Tibial nerve (tissue), 4 donors: Measurements from ENCODE around the gene ANKS1A. TPM values are rescaled to one million over a fixed set of nuclear protein-coding genes. Genes with fewer than 3 reads are reported as not detected.
A peak's percentile ranks its signal among the peaks of the same experiment; 100 is the strongest.

Experiments used
- DNase-seq, 2 donors: peaks; one replicate each; pipeline ENCODE4 v3.0.0-alpha.2; 2019; ENCODE audit warnings: low spot score in 2 of 2
- H3K27ac ChIP-seq, 4 donors: fragments of 200-600 bp; sonication (generic) in 3 of 4; one replicate each; pipeline ENCODE4 v1.5.1; 2017 to 2019; ENCODE audit warnings: mild to moderate bottlenecking in 1 of 4
- H3K27me3 ChIP-seq, 2 donors: fragments of 200-600 bp; sonication (generic) in 1 of 2; one replicate each; pipeline versions ENCODE4 v1.5.1 to v1.6.0; 2017 to 2019
- H3K36me3 ChIP-seq, 3 donors: fragments of 200-600 bp; sonication (generic); one replicate each; pipeline ENCODE4 v1.5.1; 2018 to 2019
- H3K4me1 ChIP-seq, 4 donors: fragments of 200-600 bp; sonication (generic) in 3 of 4; one replicate each; pipeline ENCODE4 v1.5.1; 2017 to 2019
- H3K4me3 ChIP-seq, 4 donors: fragments of 200-600 bp; sonication (generic) in 3 of 4; one replicate each; pipeline ENCODE4 v1.5.1; 2017 to 2019; ENCODE audit warnings: mild to moderate bottlenecking in 1 of 4, moderate library complexity in 1 of 4
- H3K9me3 ChIP-seq, 4 donors: fragments of 200-600 bp; sonication (generic) in 3 of 4; one replicate each; pipeline ENCODE4 v1.5.1; 2017 to 2019
- CTCF ChIP-seq, 5 experiments: fragments of 200-600 bp in 3 of 5; fragments of 450-650 bp in 2 of 5; sonication (generic) in 3 of 5; IDR thresholded peaks; one replicate each; pipeline ENCODE4 v1.5.1; 2016 to 2019; ENCODE audit warnings: antibody characterized with exemption in 5 of 5, mild to moderate bottlenecking in 3 of 5, moderate library complexity in 2 of 5
- EP300 ChIP-seq, 2 donors: sonication (generic); formaldehyde crosslinking; IDR thresholded peaks; one replicate each; pipeline ENCODE4 v1.6.1; 2017; ENCODE audit warnings: antibody characterized with exemption in 2 of 2, mild to moderate bottlenecking in 1 of 2
- POLR2A ChIP-seq, 2 donors: fragments of 450-650 bp; IDR thresholded peaks; one replicate each; pipeline ENCODE4 v1.6.1; 2017; ENCODE audit warnings: antibody characterized with exemption in 2 of 2, mild to moderate bottlenecking in 2 of 2, moderate library complexity in 2 of 2
- WGBS, 2 donors: methylation state at CpG; one replicate each; pipeline ENCODE4 v1.1.5; 2018; 5-methylcytosine and 5-hydroxymethylcytosine counted together
- total RNA-seq, 4 donors: library from RNA; depleted of rRNA; stranded (reverse); fragments of >200 nt; gene quantifications; one replicate each; pipeline ENCODE4 v1.1.0, GENCODE V29; 2016

ANKS1A gene
- total RNA-seq, 4 donors from 2014 or later: 39.3 to 55.9 (median 44.0) TPM

GRCh38 chr6:35079311-35080000, 190.4 kb downstream of the ANKS1A start:
- Histone ChIP-seq H3K27ac (peak overlapping the region in 1 of 4 donors; percentile 60), H3K36me3 (peaks cover 0 to 98% (median 19%) of the 10 kb centered on the region in 3 donors), H3K9me3 (no peaks in the 10 kb centered on the region), H3K4me1 (peaks cover 0 to 34% (median 10%) of the 10 kb centered on the region in 4 donors), H3K4me3 (no peak overlapping the region), H3K27me3 (no peaks in the 10 kb centered on the region)
- TF ChIP-seq CTCF (IDR thresholded peaks at IDR 0.05) (no peak), EP300 (IDR thresholded peaks at IDR 0.05) (no peak), POLR2A (IDR thresholded peaks at IDR 0.05) (no peak)
- WGBS, 2 donors: 92 to 95% methylated on average over 19 to 21 of the region's 23 CpGs
- no peak for DNase-seq

- Histone ChIP-seq H3K27me3 (no peaks in the 10 kb centered on the region), H3K4me3 (no peak overlapping the region), H3K4me1 (peaks cover 0 to 34% (median 10%) of the 10 kb centered on the region in 4 donors), H3K9me3 (no peaks in the 10 kb centered on the region), H3K36me3 (peaks cover 0 to 98% (median 19%) of the 10 kb centered on the region in 3 donors), H3K27ac (peak overlapping the region in 2 of 4 donors; percentile 48 to 60)
- WGBS, 2 donors: 84 to 86% methylated on average over 12 to 13 of the region's 13 CpGs
- TF ChIP-seq EP300 (IDR thresholded peaks at IDR 0.05): no peak
- TF ChIP-seq POLR2A (IDR thresholded peaks at IDR 0.05): no peak
- no peak for TF ChIP-seq CTCF (IDR thresholded peaks at IDR 0.05)
- DNase-seq: no peak
Observed at GRCh38 chr6:35080016-35080680, 191.1 kb downstream of the ANKS1A start.

GRCh38 chr6:35080821-35081425, 191.9 kb downstream of the ANKS1A start:
- Histone ChIP-seq H3K4me3 (no peak overlapping the region), H3K9me3 (no peaks in the 10 kb centered on the region), H3K27me3 (no peaks in the 10 kb centered on the region), H3K36me3 (peaks cover 0 to 100% (median 19%) of the 10 kb centered on the region in 3 donors), H3K27ac (peak overlapping the region in 3 of 4 donors; percentile 14 to 60 (median 48)), H3K4me1 (peaks cover 0 to 34% (median 10%) of the 10 kb centered on the region in 4 donors)
- no peak for TF ChIP-seq POLR2A (IDR thresholded peaks at IDR 0.05)
- TF ChIP-seq CTCF (IDR thresholded peaks at IDR 0.05): no peak
- TF ChIP-seq EP300 (IDR thresholded peaks at IDR 0.05): no peak
- DNase-seq: no peak
- 83 to 87% methylated on average over 13 to 21 of the region's 21 CpGs for WGBS, 2 donors

- H3K27ac ChIP-seq: peak overlapping the region in 3 of 4 donors; percentile 14 to 60 (median 48)
- no peaks in the 10 kb centered on the region for H3K27me3 ChIP-seq
- DNase-seq: no peak
- peaks cover 0 to 100% (median 19%) of the 10 kb centered on the region in 3 donors for H3K36me3 ChIP-seq
- peaks cover 0 to 35% (median 10%) of the 10 kb centered on the region in 4 donors for H3K4me1 ChIP-seq
- no peak overlapping the region for H3K4me3 ChIP-seq
- 45 to 46% methylated on average over 13 of the region's 13 CpGs for WGBS, 2 donors
- no peaks in the 10 kb centered on the region for H3K9me3 ChIP-seq
- no peak for TF ChIP-seq POLR2A (IDR thresholded peaks at IDR 0.05)
- no peak for TF ChIP-seq CTCF (IDR thresholded peaks at IDR 0.05)
- TF ChIP-seq EP300 (IDR thresholded peaks at IDR 0.05): no peak
Observed at GRCh38 chr6:35081426-35081851, 192.4 kb downstream of the ANKS1A start.
